Measurements from ENCODE around the gene SUCLG2.

- TF ChIP-seq CTCF (IDR thresholded peaks at IDR 0.05) (no peak), POLR2A (IDR thresholded peaks at IDR 0.05) (no peak), EP300 (IDR thresholded peaks at IDR 0.05) (no peak)
These were observed 399 bp upstream of the SUCLG2 start for GRCh38 chr3:67654844-67655177.
